AG09319 (cell line): Measurements from ENCODE around the gene FHDC1.

ENCODE experiments used
- DNase-seq: peaks from one replicate; pipeline ENCODE4 v3.0.0-alpha.2; 2010; ENCODE audit warnings: low read depth; ENCODE audit errors: extremely low read depth
- CTCF ChIP-seq: IDR thresholded peaks from 2 replicates; pipeline ENCODE4 v1.5.1; 2011; ENCODE audit warnings: low read depth, mild to moderate bottlenecking, inconsistent platforms, low read length, moderate library complexity

FHDC1 gene

DNA sequence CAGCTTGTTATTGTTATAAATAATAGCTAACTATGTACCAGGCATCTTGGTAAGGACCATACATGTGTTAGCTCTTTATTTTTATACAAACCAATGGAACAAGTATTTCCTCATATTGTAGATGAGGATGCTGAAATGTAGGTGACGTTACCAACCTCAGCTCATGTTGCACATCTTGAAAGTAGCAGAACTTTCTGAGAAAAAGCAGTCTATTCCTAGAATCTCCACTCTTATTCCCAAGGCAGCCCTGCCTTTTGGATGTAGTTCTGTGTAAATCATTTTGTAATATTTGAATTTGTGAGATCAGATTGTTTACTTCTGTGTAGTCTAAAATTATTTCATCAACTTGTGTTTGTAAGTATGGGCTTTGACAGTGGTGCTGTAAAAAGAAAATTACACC is 5.3 kb downstream of the FHDC1 start:
- DNase-seq = no peak
- no peak for TF ChIP-seq CTCF

- DNase-seq = no peak
- no peak for TF ChIP-seq CTCF
Measured at GRCh38 chr4:152942346-152942745, 6.2 kb downstream of the FHDC1 start.

DNA sequence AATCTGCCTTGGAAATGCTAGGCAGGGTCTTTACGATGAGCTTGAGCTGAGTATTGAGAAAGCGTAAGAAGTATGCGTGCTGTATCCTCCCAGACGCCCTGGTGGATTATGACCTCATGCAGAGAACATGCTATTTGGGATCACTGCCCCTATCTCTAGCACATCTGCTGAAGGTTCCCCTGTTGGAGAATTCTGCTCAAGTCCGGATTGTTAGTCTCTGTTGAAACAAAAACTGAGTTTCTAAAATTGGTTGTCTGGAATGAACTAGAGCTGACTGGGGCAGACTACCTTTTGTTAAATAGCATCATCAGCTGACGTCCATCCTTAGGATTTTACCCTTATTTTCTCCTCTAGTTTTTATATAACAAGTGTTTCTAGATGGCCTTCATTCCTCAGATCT is 7.5 kb downstream of the FHDC1 start:
- no peak for TF ChIP-seq CTCF
- DNase-seq = peak; percentile 49

- TF ChIP-seq CTCF = no peak
- no peak for DNase-seq
Measured at GRCh38 chr4:152944666-152945320, 8.7 kb downstream of the FHDC1 start.

GRCh38 chr4:152945639-152946038 is 9.5 kb downstream of the FHDC1 start:
- no peak for TF ChIP-seq CTCF
- no peak for DNase-seq

DNA sequence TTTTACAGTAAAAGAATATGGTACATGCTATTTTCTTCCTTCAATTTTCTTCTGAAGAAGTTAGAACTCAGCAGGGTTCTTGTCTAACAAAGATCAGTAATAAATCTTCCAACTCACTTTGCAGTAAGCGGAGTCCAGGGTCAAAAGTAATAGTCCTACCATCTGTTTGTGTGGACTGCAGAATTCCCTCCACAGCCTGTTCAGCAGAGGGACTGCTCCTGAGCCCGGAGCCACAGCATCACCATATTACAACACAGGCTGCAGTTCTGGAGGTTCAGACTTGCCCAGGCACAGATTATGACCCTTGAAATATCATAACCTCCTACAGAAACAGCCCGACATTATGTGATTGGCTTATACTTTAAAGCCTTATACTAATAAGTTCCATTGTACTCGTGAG is 10.3 kb downstream of the FHDC1 start:
- TF ChIP-seq CTCF = no peak
- no peak for DNase-seq

- no peak for DNase-seq
- TF ChIP-seq CTCF = no peak
Measured at GRCh38 chr4:152947311-152947710, 11.2 kb downstream of the FHDC1 start.
